Skin of body (tissue), 2 donors: ENCODE measurements around the gene ENTREP1. TPM values are rescaled to one million over a fixed set of nuclear protein-coding genes. Genes with fewer than 3 reads are reported as not detected.

Experiments
- DNase-seq: peaks from one replicate; lab custom pipeline; 2025; lab: John Stamatoyannopoulos, UW
- total RNA-seq: library from RNA; depleted of rRNA; stranded (reverse); fragments of >200 nt; gene quantifications from one replicate; pipeline ENCODE4 v1.2.3, GENCODE V29; 2014

ENTREP1 gene
- total RNA-seq, 1 donor from 2014 or later: 6.7 TPM

- no peak for DNase-seq
Observed at GRCh38 chr9:69364510-69365150, 39.6 kb downstream of the ENTREP1 start.

- DNase-seq: no peak
Observed at GRCh38 chr9:69370430-69370829, 45.4 kb downstream of the ENTREP1 start.

- DNase-seq: no peak
Observed at GRCh38 chr9:69371001-69371400, 46.0 kb downstream of the ENTREP1 start.

GRCh38 chr9:69376651-69377050 is 51.6 kb downstream of the ENTREP1 start:
- no peak for DNase-seq

GRCh38 chr9:69377291-69377690 is 52.3 kb downstream of the ENTREP1 start:
- DNase-seq: no peak

GRCh38 chr9:69377981-69378380 is 53.0 kb downstream of the ENTREP1 start:
- DNase-seq: no peak

GRCh38 chr9:69379270-69379982 is 54.4 kb downstream of the ENTREP1 start:
- no peak for DNase-seq

GRCh38 chr9:69380301-69380700 is 55.3 kb downstream of the ENTREP1 start:
- DNase-seq: no peak

- no peak for DNase-seq
Observed at GRCh38 chr9:69380811-69381210, 55.8 kb downstream of the ENTREP1 start.

GRCh38 chr9:69382135-69382534 is 57.1 kb downstream of the ENTREP1 start:
- no peak for DNase-seq

- no peak for DNase-seq
Observed at GRCh38 chr9:69385581-69386033, 60.6 kb downstream of the ENTREP1 start.

GRCh38 chr9:69386651-69387050 is 61.6 kb downstream of the ENTREP1 start:
- DNase-seq: no peak

GRCh38 chr9:69388596-69388995 is 63.6 kb downstream of the ENTREP1 start:
- DNase-seq: no peak

- no peak for DNase-seq
Observed at GRCh38 chr9:69389437-69389995, 64.5 kb downstream of the ENTREP1 start.

GRCh38 chr9:69391487-69391886 is 66.5 kb downstream of the ENTREP1 start:
- DNase-seq: no peak

GRCh38 chr9:69391946-69392345 is 66.9 kb downstream of the ENTREP1 start:
- DNase-seq: no peak

- no peak for DNase-seq
Observed at GRCh38 chr9:69392826-69393225, 67.8 kb downstream of the ENTREP1 start.

- DNase-seq: no peak
Observed at GRCh38 chr9:69393425-69393824, 68.4 kb downstream of the ENTREP1 start.

- DNase-seq: no peak
Observed at GRCh38 chr9:69395718-69396117, 70.7 kb downstream of the ENTREP1 start.

GRCh38 chr9:69396759-69397158 is 71.7 kb downstream of the ENTREP1 start:
- DNase-seq: no peak

- no peak for DNase-seq
Observed at GRCh38 chr9:69397384-69398214, 72.6 kb downstream of the ENTREP1 start.

- DNase-seq: no peak
Observed at GRCh38 chr9:69400470-69400869, 75.5 kb downstream of the ENTREP1 start.
